A204.1 (cell line): ENCODE results near the gene VAPA.

Experiments
- FAIRE-seq: peaks from 2 replicates; lab custom pipeline; 2012; peaks lifted over from hg19 to GRCh38; lab: Jason Lieb, UNC

The VAPA gene

DNA sequence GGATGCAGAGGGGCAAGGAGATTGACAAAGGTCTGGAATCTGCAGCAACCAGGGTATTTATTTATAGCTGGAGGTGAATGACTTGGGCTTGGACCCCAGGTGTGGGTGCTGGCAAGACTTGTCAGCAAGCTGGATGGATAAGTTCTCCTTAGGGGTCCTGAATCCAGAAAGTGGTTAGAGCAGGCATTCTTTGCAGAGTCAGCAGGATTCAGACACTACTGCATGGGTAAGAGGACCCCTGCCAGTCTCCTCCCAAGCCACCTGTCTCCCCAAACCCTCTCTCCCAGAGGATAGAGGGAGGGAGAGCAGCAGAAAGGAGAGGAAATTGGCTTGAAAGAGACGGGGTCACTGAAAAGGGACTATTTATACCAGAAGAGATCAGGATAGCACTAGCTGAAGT, 89.5 kb downstream of the VAPA start:
- no peak for FAIRE-seq

DNA sequence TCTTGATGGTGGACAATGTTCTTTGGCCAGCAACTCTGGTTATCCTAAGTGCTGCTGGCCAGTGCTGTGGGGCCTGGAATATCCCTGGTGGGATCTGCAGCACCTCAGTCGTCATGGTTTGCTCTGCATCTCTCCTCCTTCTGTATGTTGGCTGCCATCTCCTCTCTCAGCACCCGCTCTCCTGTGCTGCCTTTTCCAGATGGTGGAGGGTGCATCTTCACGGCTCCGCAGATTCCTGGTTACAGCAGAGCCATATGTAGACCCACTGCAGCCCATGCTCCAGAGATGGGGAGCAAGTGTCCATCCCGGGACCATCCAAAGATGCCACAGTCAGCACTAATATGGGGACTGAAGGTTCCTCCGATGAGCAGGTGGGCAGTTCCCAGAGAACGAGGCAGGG, 90.0 kb downstream of the VAPA start:
- no peak for FAIRE-seq

GRCh38 chr18:10006311-10006893, 92.6 kb downstream of the VAPA start:
- no peak for FAIRE-seq

DNA sequence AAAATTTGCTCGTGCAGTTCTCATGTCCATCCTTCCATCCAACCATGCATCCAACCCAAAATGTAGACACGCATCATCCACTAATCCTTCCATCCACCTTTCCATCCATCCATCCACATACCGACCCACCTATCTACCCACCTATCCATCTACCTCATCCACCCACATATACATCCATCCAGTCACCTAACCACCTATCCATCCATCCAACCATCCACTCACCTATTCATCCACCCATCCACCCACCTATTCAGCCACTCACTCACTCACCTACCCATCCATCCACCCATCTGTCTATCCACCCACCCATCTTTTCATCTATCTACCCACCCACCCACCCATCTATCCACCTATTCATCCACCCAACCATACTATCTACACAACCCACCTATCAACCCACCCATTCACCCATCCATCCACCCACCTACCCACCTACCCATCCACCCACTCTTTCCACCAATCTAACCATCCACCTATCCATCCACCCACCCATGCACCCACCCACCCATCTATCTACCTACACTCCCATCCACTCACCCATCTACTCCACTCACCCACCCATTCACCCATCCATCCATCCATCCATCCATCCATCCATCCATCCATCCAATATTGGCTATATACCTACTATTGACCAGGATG, 94.3 kb downstream of the VAPA start:
- FAIRE-seq, result no peak
